ENCODE data around the gene UPK3A.
A peak's percentile ranks its signal among the peaks of the same experiment; 100 is the strongest.

UPK3A gene

DNA sequence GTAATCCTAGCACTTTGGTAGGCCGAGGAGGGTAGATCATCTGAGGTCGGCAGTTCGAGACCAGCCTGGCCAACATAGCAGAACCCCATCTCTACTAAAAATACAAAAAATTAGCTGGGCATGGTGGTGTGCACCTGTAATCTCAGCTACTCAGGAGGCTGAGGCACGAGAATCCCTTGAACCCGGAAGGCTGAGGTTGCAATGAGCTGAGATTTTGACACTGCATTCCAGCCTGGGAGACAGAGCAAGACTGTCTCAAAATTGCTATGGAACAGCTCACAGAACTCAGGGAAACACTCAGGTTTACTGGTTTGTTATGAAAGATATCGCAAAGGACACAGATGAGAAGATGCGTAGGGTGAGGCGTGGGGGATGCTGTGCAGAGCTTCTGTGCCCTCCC lies 27.7 kb downstream of the UPK3A start:
- peaks cover 10% of the 10 kb centered on the region for H3K36me3 ChIP-seq (ENCODE audit: control insufficient read depth, insufficient read depth, low read length)
- H3K4me1 ChIP-seq (ENCODE audit: control insufficient read depth, insufficient read depth, low read length, poor library complexity, severe bottlenecking) = peaks cover 29% of the 10 kb centered on the region
- H3K27ac ChIP-seq (ENCODE audit: low read depth, low read length, severe bottlenecking) = peak overlapping the region; percentile 12
- H3K9me3 ChIP-seq (ENCODE audit: control insufficient read depth, low read length) = no peaks in the 10 kb centered on the region
- no peak overlapping the region for H3K4me3 ChIP-seq (ENCODE audit: extremely low read depth, insufficient read depth, low read length, poor library complexity, severe bottlenecking)
- 78 to 86% methylated on average over 5 to 8 of the region's 8 CpGs for WGBS, 2 experiments (ENCODE audit: insufficient coverage in 2 of 2)

DNA sequence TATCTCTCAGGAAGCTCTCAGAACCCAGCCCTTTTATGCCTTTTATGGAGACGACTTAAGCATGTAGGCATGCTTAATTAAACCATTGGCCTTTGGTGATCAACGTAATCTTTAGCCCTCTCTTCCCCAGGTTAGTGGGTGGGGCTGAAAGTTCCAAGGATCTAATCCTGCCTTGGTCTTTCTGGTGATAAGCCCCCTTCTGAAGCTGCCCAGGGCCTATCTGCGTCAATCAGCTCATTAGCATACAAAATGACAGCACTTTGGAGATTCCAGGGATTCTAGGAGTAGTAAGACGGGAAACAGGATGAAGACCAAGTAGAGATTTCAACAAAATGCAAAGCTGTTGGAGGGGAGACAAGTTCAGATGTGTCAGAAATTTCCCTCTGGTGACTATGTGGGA lies 28.1 kb downstream of the UPK3A start:
- no peak overlapping the region for H3K4me3 ChIP-seq (ENCODE audit: extremely low read depth, insufficient read depth, low read length, poor library complexity, severe bottlenecking)
- no peaks in the 10 kb centered on the region for H3K9me3 ChIP-seq (ENCODE audit: control insufficient read depth, low read length)
- H3K4me1 ChIP-seq (ENCODE audit: control insufficient read depth, insufficient read depth, low read length, poor library complexity, severe bottlenecking) = peaks cover 33% of the 10 kb centered on the region
- WGBS, 2 experiments (ENCODE audit: insufficient coverage in 2 of 2) = 75 to 86% methylated on average over 3 of the region's 4 CpGs
- H3K27ac ChIP-seq (ENCODE audit: low read depth, low read length, severe bottlenecking) = peak overlapping the region; percentile 29
- peaks cover 10% of the 10 kb centered on the region for H3K36me3 ChIP-seq (ENCODE audit: control insufficient read depth, insufficient read depth, low read length)

- Histone ChIP-seq H3K4me3 (ENCODE audit: extremely low read depth, insufficient read depth, low read length, poor library complexity, severe bottlenecking) (no peak overlapping the region), H3K4me1 (ENCODE audit: control insufficient read depth, insufficient read depth, low read length, poor library complexity, severe bottlenecking) (peaks cover 45% of the 10 kb centered on the region), H3K36me3 (ENCODE audit: control insufficient read depth, insufficient read depth, low read length) (peaks cover 10% of the 10 kb centered on the region), H3K27ac (ENCODE audit: low read depth, low read length, severe bottlenecking) (peak overlapping the region; percentile 67), H3K9me3 (ENCODE audit: control insufficient read depth, low read length) (no peaks in the 10 kb centered on the region)
- 79 to 82% methylated on average over 5 to 7 of the region's 8 CpGs for WGBS, 2 experiments (ENCODE audit: insufficient coverage in 2 of 2)
These were observed 29.4 kb downstream of the UPK3A start for GRCh38 chr22:45314054-45314721.

GRCh38 chr22:45314786-45315185 lies 30.0 kb downstream of the UPK3A start:
- Histone ChIP-seq H3K4me3 (ENCODE audit: extremely low read depth, insufficient read depth, low read length, poor library complexity, severe bottlenecking) (no peak overlapping the region), H3K4me1 (ENCODE audit: control insufficient read depth, insufficient read depth, low read length, poor library complexity, severe bottlenecking) (peaks cover 47% of the 10 kb centered on the region), H3K9me3 (ENCODE audit: control insufficient read depth, low read length) (no peaks in the 10 kb centered on the region), H3K27ac (ENCODE audit: low read depth, low read length, severe bottlenecking) (no peak overlapping the region), H3K36me3 (ENCODE audit: control insufficient read depth, insufficient read depth, low read length) (peaks cover 10% of the 10 kb centered on the region)
- 98 to 100% methylated on average over 4 to 6 of the region's 6 CpGs for WGBS, 2 experiments (ENCODE audit: insufficient coverage in 2 of 2)

- no peak overlapping the region for H3K4me3 ChIP-seq (ENCODE audit: extremely low read depth, insufficient read depth, low read length, poor library complexity, severe bottlenecking)
- WGBS, 2 experiments (ENCODE audit: insufficient coverage in 2 of 2) = 74 to 86% methylated on average over 2 to 8 of the region's 9 CpGs
- peaks cover 11% of the 10 kb centered on the region for H3K36me3 ChIP-seq (ENCODE audit: control insufficient read depth, insufficient read depth, low read length)
- H3K27ac ChIP-seq (ENCODE audit: low read depth, low read length, severe bottlenecking) = peak overlapping the region; percentile 87
- no peaks in the 10 kb centered on the region for H3K9me3 ChIP-seq (ENCODE audit: control insufficient read depth, low read length)
- peaks cover 37% of the 10 kb centered on the region for H3K4me1 ChIP-seq (ENCODE audit: control insufficient read depth, insufficient read depth, low read length, poor library complexity, severe bottlenecking)
These were observed 32.2 kb downstream of the UPK3A start for GRCh38 chr22:45316796-45317526.

- 84% methylated on average over 15 to 16 of the region's 19 CpGs for WGBS, 2 experiments (ENCODE audit: insufficient coverage in 2 of 2)
- peaks cover 10% of the 10 kb centered on the region for H3K36me3 ChIP-seq (ENCODE audit: control insufficient read depth, insufficient read depth, low read length)
- peak overlapping the region; percentile 87 for H3K27ac ChIP-seq (ENCODE audit: low read depth, low read length, severe bottlenecking)
- H3K4me3 ChIP-seq (ENCODE audit: extremely low read depth, insufficient read depth, low read length, poor library complexity, severe bottlenecking) = no peak overlapping the region
- no peaks in the 10 kb centered on the region for H3K9me3 ChIP-seq (ENCODE audit: control insufficient read depth, low read length)
- peaks cover 37% of the 10 kb centered on the region for H3K4me1 ChIP-seq (ENCODE audit: control insufficient read depth, insufficient read depth, low read length, poor library complexity, severe bottlenecking)
These were observed 32.9 kb downstream of the UPK3A start for GRCh38 chr22:45317551-45318167.

DNA sequence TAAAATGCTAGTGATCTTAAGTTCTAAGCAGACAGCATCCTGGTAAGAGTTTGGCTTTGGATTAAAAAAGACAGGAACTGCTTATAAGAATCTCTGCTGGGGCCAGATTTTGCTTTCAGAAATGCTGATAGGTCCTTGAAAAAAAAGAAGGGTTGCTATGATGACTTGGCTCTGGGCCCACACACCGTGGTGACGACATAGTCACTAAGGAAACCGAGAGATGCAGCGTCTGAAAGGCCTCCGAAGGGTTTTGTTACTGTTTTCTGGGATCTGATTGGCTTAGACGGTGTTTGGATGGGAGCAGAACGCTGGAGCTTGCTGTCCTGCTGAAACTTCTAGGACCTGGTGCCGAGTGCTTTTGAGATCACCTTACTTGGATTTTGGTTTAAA lies 33.4 kb downstream of the UPK3A start:
- Histone ChIP-seq H3K9me3 (ENCODE audit: control insufficient read depth, low read length) (no peaks in the 10 kb centered on the region), H3K4me3 (ENCODE audit: extremely low read depth, insufficient read depth, low read length, poor library complexity, severe bottlenecking) (no peak overlapping the region), H3K36me3 (ENCODE audit: control insufficient read depth, insufficient read depth, low read length) (peaks cover 14% of the 10 kb centered on the region), H3K27ac (ENCODE audit: low read depth, low read length, severe bottlenecking) (peak overlapping the region; percentile 87), H3K4me1 (ENCODE audit: control insufficient read depth, insufficient read depth, low read length, poor library complexity, severe bottlenecking) (peaks cover 32% of the 10 kb centered on the region)
- WGBS, 2 experiments (ENCODE audit: insufficient coverage in 2 of 2) = 32 to 46% methylated on average over 6 to 8 of the region's 8 CpGs

- H3K27ac ChIP-seq (ENCODE audit: low read depth, low read length, severe bottlenecking) = peak overlapping the region; percentile 87
- H3K36me3 ChIP-seq (ENCODE audit: control insufficient read depth, insufficient read depth, low read length) = peaks cover 20% of the 10 kb centered on the region
- no peaks in the 10 kb centered on the region for H3K9me3 ChIP-seq (ENCODE audit: control insufficient read depth, low read length)
- H3K4me1 ChIP-seq (ENCODE audit: control insufficient read depth, insufficient read depth, low read length, poor library complexity, severe bottlenecking) = peaks cover 29% of the 10 kb centered on the region
- H3K4me3 ChIP-seq (ENCODE audit: extremely low read depth, insufficient read depth, low read length, poor library complexity, severe bottlenecking) = no peak overlapping the region
- 82 to 90% methylated on average over 10 to 11 of the region's 12 CpGs for WGBS, 2 experiments (ENCODE audit: insufficient coverage in 2 of 2)
These were observed 34.0 kb downstream of the UPK3A start for GRCh38 chr22:45318558-45319323.

GRCh38 chr22:45319324-45319685 lies 34.6 kb downstream of the UPK3A start:
- 84% methylated on average over 5 of the region's 5 CpGs for WGBS, 2 experiments (ENCODE audit: insufficient coverage in 2 of 2)
- Histone ChIP-seq H3K27ac (ENCODE audit: low read depth, low read length, severe bottlenecking) (peak overlapping the region; percentile 87), H3K9me3 (ENCODE audit: control insufficient read depth, low read length) (no peaks in the 10 kb centered on the region), H3K4me1 (ENCODE audit: control insufficient read depth, insufficient read depth, low read length, poor library complexity, severe bottlenecking) (peaks cover 24% of the 10 kb centered on the region), H3K36me3 (ENCODE audit: control insufficient read depth, insufficient read depth, low read length) (peaks cover 25% of the 10 kb centered on the region), H3K4me3 (ENCODE audit: extremely low read depth, insufficient read depth, low read length, poor library complexity, severe bottlenecking) (no peak overlapping the region)

DNA sequence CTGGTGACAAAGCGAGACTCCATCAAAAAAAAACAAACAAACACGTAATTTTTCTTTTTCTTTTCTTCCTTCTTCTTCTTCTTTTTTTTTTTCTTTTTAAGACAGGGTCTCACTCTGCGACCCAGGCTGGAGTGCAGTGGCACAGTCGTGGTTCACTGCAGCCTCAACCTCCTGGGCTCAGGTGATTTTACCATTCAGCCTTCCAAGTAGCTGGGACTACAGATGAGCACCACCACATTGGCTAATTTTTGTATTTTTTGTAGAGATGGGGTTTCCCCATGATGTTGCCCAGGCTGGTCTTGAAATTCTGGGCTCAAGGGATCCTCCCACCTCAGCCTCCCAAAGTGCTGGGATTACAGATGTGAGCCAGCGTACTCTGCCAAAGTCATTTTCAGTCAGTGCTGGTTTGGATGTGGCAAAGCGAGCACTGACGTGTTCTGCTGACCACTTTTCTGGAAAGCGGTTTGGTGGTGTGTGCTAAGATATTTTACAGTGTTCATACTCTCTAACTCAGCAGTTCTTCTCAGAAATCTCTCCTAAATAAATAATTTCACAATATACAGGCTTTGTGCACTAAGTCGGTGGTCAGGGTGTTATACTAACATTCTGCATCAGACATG lies 35.7 kb downstream of the UPK3A start:
- Histone ChIP-seq H3K27ac (ENCODE audit: low read depth, low read length, severe bottlenecking) (no peak overlapping the region), H3K9me3 (ENCODE audit: control insufficient read depth, low read length) (no peaks in the 10 kb centered on the region), H3K4me3 (ENCODE audit: extremely low read depth, insufficient read depth, low read length, poor library complexity, severe bottlenecking) (no peak overlapping the region), H3K36me3 (ENCODE audit: control insufficient read depth, insufficient read depth, low read length) (peaks cover 32% of the 10 kb centered on the region), H3K4me1 (ENCODE audit: control insufficient read depth, insufficient read depth, low read length, poor library complexity, severe bottlenecking) (peaks cover 18% of the 10 kb centered on the region)
- WGBS, 2 experiments (ENCODE audit: insufficient coverage in 2 of 2) = 88 to 90% methylated on average over 4 to 5 of the region's 9 CpGs

Data from mesodermal cell (in vitro differentiated cells).